IMR-90 (cell line): ENCODE measurements around the gene GRIK3. TPM values are rescaled to one million over a fixed set of nuclear protein-coding genes. Genes with fewer than 3 reads are reported as not detected.

Source experiments
- ATAC-seq: fragments of 200-7000 bp; cut with Tn5 transposase; 2 replicates; pipeline ENCODE4 v1.9.1; 2020; ENCODE audit warnings: low read depth, mild to moderate bottlenecking, moderate library complexity
- BruUV-seq: library from RNA; stranded (reverse); fragments of 400-500 nt; replicated peaks from 2 replicates; lab custom pipeline; 2021; lab: Mats Ljungman, UMichigan
- CTCF ChIA-PET: fragments of 300-600 bp; formaldehyde crosslinking; extraction: SDS; loops from one replicate; lab custom pipeline; 2021; ENCODE audit warnings: antibody characterized with exemption; lab: Yijun Ruan, JAX
- POLR2A ChIA-PET: fragments of 300-600 bp; sonication (Branson Sonifier 250); formaldehyde crosslinking; loops from one replicate; lab custom pipeline; 2022; ENCODE audit warnings: antibody characterized with exemption; ENCODE audit not compliant: unreplicated experiment; lab: Charles Lee
- DNase-seq: peaks from one replicate; pipeline ENCODE4 v3.0.0; 2013
- H2AFZ ChIP-seq: replicated peaks from 2 replicates; pipeline ENCODE3; 2013; ENCODE audit warnings: low read length, mild to moderate bottlenecking; ENCODE audit not compliant: poor library complexity
- H2AK5ac ChIP-seq: 2 replicates; pipeline ENCODE4 v1.6.1; 2013; ENCODE audit warnings: low read depth, low read length, inconsistent platforms
- H2AK9ac ChIP-seq: replicated peaks from 2 replicates; pipeline ENCODE3; 2013; ENCODE audit warnings: mild to moderate bottlenecking, low read depth, low read length, moderate library complexity; ENCODE audit not compliant: poor library complexity
- H2BK120ac ChIP-seq: 2 replicates; pipeline ENCODE4 v1.6.1; 2013; ENCODE audit warnings: low read depth, low read length, inconsistent platforms
- H2BK15ac ChIP-seq: 3 replicates; pipeline ENCODE4 v1.6.1; 2013; ENCODE audit warnings: low read depth, low read length, inconsistent platforms
- H2BK20ac ChIP-seq: 2 replicates; pipeline ENCODE4 v1.6.1; 2013; ENCODE audit warnings: low read depth, mild to moderate bottlenecking, inconsistent platforms, low read length, moderate library complexity
- H2BK5ac ChIP-seq: 2 replicates; pipeline ENCODE4 v1.6.1; 2013; ENCODE audit warnings: mild to moderate bottlenecking, low read depth, low read length, inconsistent platforms; ENCODE audit not compliant: poor library complexity, severe bottlenecking
- H3K14ac ChIP-seq: replicated peaks from 2 replicates; pipeline ENCODE4 v1.6.1; 2013; ENCODE audit warnings: low read depth, low read length, inconsistent platforms
- H3K18ac ChIP-seq: 2 replicates; pipeline ENCODE4 v1.6.1; 2013; ENCODE audit warnings: low read depth, low read length, control low read depth
- H3K23ac ChIP-seq: 2 replicates; pipeline ENCODE4 v1.6.1; 2013; ENCODE audit warnings: low read depth, low read length, inconsistent platforms
- H3K27ac ChIP-seq: 2 replicates; pipeline ENCODE4 v1.5.1; 2013; ENCODE audit warnings: mild to moderate bottlenecking, control low read depth, low read length; ENCODE audit not compliant: insufficient read depth
- H3K27me3 ChIP-seq: 2 replicates; pipeline ENCODE4 v1.6.1; 2013; ENCODE audit warnings: low read length; ENCODE audit not compliant: control insufficient read depth, insufficient read depth
- H3K36me3 ChIP-seq: 2 replicates; pipeline ENCODE4 v1.6.1; 2013; ENCODE audit warnings: low read length, mixed read lengths; ENCODE audit not compliant: control insufficient read depth, insufficient read depth
- H3K4ac ChIP-seq: 2 replicates; pipeline ENCODE4 v1.6.1; 2013; ENCODE audit warnings: low read depth, low read length, inconsistent platforms
- H3K4me1 ChIP-seq: 2 replicates; pipeline ENCODE4 v1.6.1; 2013; ENCODE audit warnings: low read length, mixed read lengths; ENCODE audit not compliant: control insufficient read depth, insufficient read depth
- H3K4me2 ChIP-seq: 2 replicates; pipeline ENCODE4 v1.6.1; 2013; ENCODE audit warnings: low read depth, mild to moderate bottlenecking, control low read depth, low read length, moderate library complexity
- H3K4me3 ChIP-seq: 2 replicates; pipeline ENCODE4 v1.5.1; 2013; ENCODE audit warnings: low read depth, mild to moderate bottlenecking, control low read depth, low read length, moderate library complexity; ENCODE audit not compliant: insufficient read depth
- H3K56ac ChIP-seq: 2 replicates; pipeline ENCODE4 v1.6.1; 2013; ENCODE audit warnings: low read length, inconsistent platforms; ENCODE audit not compliant: insufficient read depth; ENCODE audit errors: extremely low read depth
- H3K79me1 ChIP-seq, 2 experiments: 2 replicates each; pipeline ENCODE4 v1.6.1; 2013; ENCODE audit warnings: low read length in 2 of 2, inconsistent platforms in 1 of 2, low read depth in 1 of 2
- H3K9ac ChIP-seq: 2 replicates; pipeline ENCODE4 v1.6.1; 2013; ENCODE audit warnings: low read depth, low read length, control low read depth
- H3K9me1 ChIP-seq: 2 replicates; pipeline ENCODE4 v1.6.1; 2013; ENCODE audit warnings: low read length, inconsistent platforms; ENCODE audit not compliant: insufficient read depth
- H3K9me3 ChIP-seq: 2 replicates; pipeline ENCODE4 v1.6.1; 2013; ENCODE audit warnings: low read length; ENCODE audit not compliant: control insufficient read depth, insufficient read depth
- H4K20me1 ChIP-seq: 2 replicates; pipeline ENCODE4 v1.6.1; 2013; ENCODE audit warnings: low read length, inconsistent platforms; ENCODE audit not compliant: insufficient read depth
- H4K5ac ChIP-seq: 2 replicates; pipeline ENCODE4 v1.6.1; 2013; ENCODE audit warnings: mild to moderate bottlenecking, low read depth, low read length, control low read depth
- H4K8ac ChIP-seq, 2 experiments: 2 replicates each; pipeline ENCODE4 v1.6.1; 2013; ENCODE audit warnings: low read depth in 2 of 2, low read length in 2 of 2, control low read depth in 1 of 2, inconsistent platforms in 1 of 2
- H4K91ac ChIP-seq: 2 replicates; pipeline ENCODE4 v1.6.1; 2013; ENCODE audit warnings: low read depth, low read length, inconsistent platforms; ENCODE audit not compliant: insufficient read depth
- BHLHE40 ChIP-seq: fragments of 150-350 bp; IDR thresholded peaks from 2 replicates; pipeline ENCODE4 v1.6.1; 2016; ENCODE audit warnings: mild to moderate bottlenecking, low read depth, low read length
- CEBPB ChIP-seq: IDR thresholded peaks from 2 replicates; pipeline ENCODE4 v1.6.1; 2012; ENCODE audit warnings: low read depth, low read length, improper control_type of control experiment
- CHD1 ChIP-seq: IDR thresholded peaks from 2 replicates; pipeline ENCODE4 v1.6.1; 2012; ENCODE audit warnings: low read depth, low read length, improper control_type of control experiment
- FOS ChIP-seq: fragments of 150-350 bp; IDR thresholded peaks from 2 replicates; pipeline ENCODE4 v1.6.1; 2016; ENCODE audit warnings: low read depth, low read length
- MAFK ChIP-seq: IDR thresholded peaks from 2 replicates; pipeline ENCODE4 v1.6.1; 2012; ENCODE audit warnings: low read depth, low read length, improper control_type of control experiment
- MAZ ChIP-seq: IDR thresholded peaks from 2 replicates; pipeline ENCODE4 v1.6.1; 2012; ENCODE audit warnings: low read depth, mild to moderate bottlenecking, low read length, improper control_type of control experiment, moderate library complexity, borderline replicate concordance
- MXI1 ChIP-seq: IDR thresholded peaks from 2 replicates; pipeline ENCODE4 v1.6.1; 2012; ENCODE audit warnings: low read depth, mild to moderate bottlenecking, low read length, moderate library complexity, borderline replicate concordance
- NFE2L2 ChIP-seq: fragments of 150-350 bp; IDR thresholded peaks from 2 replicates; pipeline ENCODE4 v1.6.1; 2016; ENCODE audit warnings: low read depth, mild to moderate bottlenecking, low read length
- POLR2A ChIP-seq: IDR thresholded peaks from 2 replicates; pipeline ENCODE4 v1.6.1; 2012; ENCODE audit warnings: mild to moderate bottlenecking, low read depth, low read length
- RAD21 ChIP-seq: IDR thresholded peaks from 2 replicates; pipeline ENCODE4 v1.6.1; 2012; ENCODE audit warnings: low read length, improper control_type of control experiment
- RCOR1 ChIP-seq: IDR thresholded peaks from 2 replicates; pipeline ENCODE4 v1.6.1; 2012; ENCODE audit warnings: mild to moderate bottlenecking, low read length, improper control_type of control experiment; ENCODE audit not compliant: insufficient replicate concordance
- RFX5 ChIP-seq: IDR thresholded peaks from 2 replicates; pipeline ENCODE4 v1.8.0; 2012; ENCODE audit warnings: low read depth, mild to moderate bottlenecking, low read length, moderate library complexity
- SMC3 ChIP-seq: fragments of 150-350 bp; IDR thresholded peaks from 2 replicates; pipeline ENCODE4 v1.6.1; 2016; ENCODE audit warnings: low read depth, mild to moderate bottlenecking, antibody characterized with exemption, low read length, moderate library complexity
- WGBS, 2 experiments: methylation state at CpG; one replicate each; pipeline versions ENCODE4 v1.1.5 to v1.1.7; 2013; ENCODE audit warnings: missing lambda C conversion rate in 2 of 2; ENCODE audit not compliant: insufficient read length in 1 of 2; ENCODE audit errors: extremely low coverage in 2 of 2; 5-methylcytosine and 5-hydroxymethylcytosine counted together
- dilution Hi-C: fragments of 300-500 bp; cut with HindIII; formaldehyde crosslinking; loops from one replicate; pipeline ENCODE4 v1.14.3; 2018; ENCODE audit warnings: low sequenced_read_pairs; ENCODE audit not compliant: unreplicated experiment
- in situ Hi-C: fragments of 300-500 bp; cut with MboI; formaldehyde crosslinking; loops from 3 replicates; pipeline ENCODE4 v1.14.3; 2019; ENCODE audit warnings: low sequenced_read_pairs, inconsistent platforms, mixed read lengths
- intact Hi-C: fragments of 100-400 bp; cut with micrococcal nuclease; formaldehyde crosslinking; loops from 2 replicates; pipeline ENCODE4 v1.10.0; 2022
- polyA plus RNA-seq, 3 experiments: library from polyadenylated mRNA; depleted of rRNA; stranded (reverse); fragments of >200 nt; gene quantifications; 2 replicates each; pipeline ENCODE4 v1.2.3, GENCODE V29; 2012; ENCODE audit warnings: low replicate concordance in 1 of 3
- total RNA-seq: library from RNA; depleted of rRNA; stranded (reverse); fragments of >200 nt; gene quantifications from 2 replicates; pipeline ENCODE4 v1.2.3, GENCODE V29; 2012
- TF ChIP-seq, protein P1 (sequence below): conservative IDR thresholded peaks from 2 replicates; pipeline ENCODE4 v1.5.1; 2012; ENCODE audit warnings: mild to moderate bottlenecking, low read depth, low read length, improper control_type of control experiment
- TF ChIP-seq, protein P2 (sequence below): fragments of 150-350 bp; IDR thresholded peaks from 2 replicates; pipeline ENCODE4 v1.6.1; 2017; ENCODE audit warnings: mild to moderate bottlenecking, antibody characterized with exemption, low read length, low read depth
- TF ChIP-seq, protein P3 (sequence below): fragments of 150-350 bp; IDR thresholded peaks from 2 replicates; pipeline ENCODE4 v1.6.1; 2016; ENCODE audit warnings: low read depth, mild to moderate bottlenecking, low read length, moderate library complexity, borderline replicate concordance

Gene GRIK3
- total and polyA plus RNA-seq, 2 of the 4 experiments (the other 2 are of a cell fraction), result not detected

DNA sequence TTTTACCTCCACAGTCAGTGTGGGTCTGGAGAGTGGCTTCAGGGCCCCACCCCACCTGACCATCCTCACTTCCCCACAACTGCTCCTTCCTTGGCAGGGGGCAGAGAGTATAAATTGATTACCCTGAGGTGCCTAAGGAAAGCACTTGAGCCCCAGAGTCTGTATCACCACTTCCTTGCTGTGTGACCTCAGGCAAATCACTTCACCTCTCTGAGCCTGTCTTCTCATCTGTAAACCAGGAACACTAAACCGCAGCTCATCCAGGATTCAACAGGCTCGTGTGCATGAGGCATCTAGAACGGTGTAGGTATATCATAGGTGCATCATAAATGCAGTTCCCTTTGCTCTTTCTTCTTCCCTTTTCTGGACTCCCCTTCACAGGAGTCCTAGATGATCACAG, 43.4 kb downstream of the GRIK3 start:
- H2BK20ac ChIP-seq, result no peak overlapping the region
- H3K9me1 ChIP-seq, result no peaks in the 10 kb centered on the region
- H3K27ac ChIP-seq, result no peak overlapping the region
- H3K4ac ChIP-seq, result no peak overlapping the region
- no peak for DNase-seq
- CTCF ChIA-PET, result interaction anchor here (0.5 kb wide), 1 partner anchor 463 kb away, joined by 3 read pairs; no protein-coding TSS in a partner anchor
- WGBS, 2 experiments, result no CpG with 5 or more reads among the region's 3 CpGs
- no peaks in the 10 kb centered on the region for H3K36me3 ChIP-seq
- TF ChIP-seq SMC3, result no peak
- TF ChIP-seq BHLHE40, result no peak
- TF ChIP-seq, protein P1, sequence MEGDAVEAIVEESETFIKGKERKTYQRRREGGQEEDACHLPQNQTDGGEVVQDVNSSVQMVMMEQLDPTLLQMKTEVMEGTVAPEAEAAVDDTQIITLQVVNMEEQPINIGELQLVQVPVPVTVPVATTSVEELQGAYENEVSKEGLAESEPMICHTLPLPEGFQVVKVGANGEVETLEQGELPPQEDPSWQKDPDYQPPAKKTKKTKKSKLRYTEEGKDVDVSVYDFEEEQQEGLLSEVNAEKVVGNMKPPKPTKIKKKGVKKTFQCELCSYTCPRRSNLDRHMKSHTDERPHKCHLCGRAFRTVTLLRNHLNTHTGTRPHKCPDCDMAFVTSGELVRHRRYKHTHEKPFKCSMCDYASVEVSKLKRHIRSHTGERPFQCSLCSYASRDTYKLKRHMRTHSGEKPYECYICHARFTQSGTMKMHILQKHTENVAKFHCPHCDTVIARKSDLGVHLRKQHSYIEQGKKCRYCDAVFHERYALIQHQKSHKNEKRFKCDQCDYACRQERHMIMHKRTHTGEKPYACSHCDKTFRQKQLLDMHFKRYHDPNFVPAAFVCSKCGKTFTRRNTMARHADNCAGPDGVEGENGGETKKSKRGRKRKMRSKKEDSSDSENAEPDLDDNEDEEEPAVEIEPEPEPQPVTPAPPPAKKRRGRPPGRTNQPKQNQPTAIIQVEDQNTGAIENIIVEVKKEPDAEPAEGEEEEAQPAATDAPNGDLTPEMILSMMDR, result no peak
- TF ChIP-seq MAZ, result no peak
- TF ChIP-seq RFX5, result no peak
- no peak for TF ChIP-seq POLR2A
- no peak for TF ChIP-seq CHD1
- TF ChIP-seq MXI1, result no peak
- TF ChIP-seq FOS, result no peak
- TF ChIP-seq, protein P2, sequence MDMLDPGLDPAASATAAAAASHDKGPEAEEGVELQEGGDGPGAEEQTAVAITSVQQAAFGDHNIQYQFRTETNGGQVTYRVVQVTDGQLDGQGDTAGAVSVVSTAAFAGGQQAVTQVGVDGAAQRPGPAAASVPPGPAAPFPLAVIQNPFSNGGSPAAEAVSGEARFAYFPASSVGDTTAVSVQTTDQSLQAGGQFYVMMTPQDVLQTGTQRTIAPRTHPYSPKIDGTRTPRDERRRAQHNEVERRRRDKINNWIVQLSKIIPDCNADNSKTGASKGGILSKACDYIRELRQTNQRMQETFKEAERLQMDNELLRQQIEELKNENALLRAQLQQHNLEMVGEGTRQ, result no peak
- no peak for TF ChIP-seq CEBPB
- no peak for TF ChIP-seq NFE2L2
- TF ChIP-seq MAFK, result no peak
- TF ChIP-seq RAD21, result no peak
- TF ChIP-seq, protein P3, sequence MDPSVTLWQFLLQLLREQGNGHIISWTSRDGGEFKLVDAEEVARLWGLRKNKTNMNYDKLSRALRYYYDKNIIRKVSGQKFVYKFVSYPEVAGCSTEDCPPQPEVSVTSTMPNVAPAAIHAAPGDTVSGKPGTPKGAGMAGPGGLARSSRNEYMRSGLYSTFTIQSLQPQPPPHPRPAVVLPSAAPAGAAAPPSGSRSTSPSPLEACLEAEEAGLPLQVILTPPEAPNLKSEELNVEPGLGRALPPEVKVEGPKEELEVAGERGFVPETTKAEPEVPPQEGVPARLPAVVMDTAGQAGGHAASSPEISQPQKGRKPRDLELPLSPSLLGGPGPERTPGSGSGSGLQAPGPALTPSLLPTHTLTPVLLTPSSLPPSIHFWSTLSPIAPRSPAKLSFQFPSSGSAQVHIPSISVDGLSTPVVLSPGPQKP, result no peak
- TF ChIP-seq RCOR1, result no peak
- H3K9me3 ChIP-seq, result no peaks in the 10 kb centered on the region
- no peak overlapping the region for H3K23ac ChIP-seq
- H4K20me1 ChIP-seq, result no peaks in the 10 kb centered on the region
- POLR2A ChIA-PET, result no interaction called here
- no peak overlapping the region for H2BK15ac ChIP-seq
- intact Hi-C loops, result no loop called here
- H2BK120ac ChIP-seq, result no peak overlapping the region
- no peak overlapping the region for H3K56ac ChIP-seq
- no peaks in the 10 kb centered on the region for H3K4me1 ChIP-seq
- H2BK5ac ChIP-seq, result no peak overlapping the region
- no peak for ATAC-seq
- H3K18ac ChIP-seq, result no peak overlapping the region
- H4K8ac ChIP-seq, result no peak overlapping the region
- no peak overlapping the region for H3K4me2 ChIP-seq
- no peak overlapping the region for H3K9ac ChIP-seq
- BruUV-seq, result no TSS peak
- no peaks in the 10 kb centered on the region for H3K79me1 ChIP-seq
- no peak overlapping the region for H4K5ac ChIP-seq
- dilution Hi-C loops, result no loop called here
- no peak overlapping the region for H2AK5ac ChIP-seq
- H2AK9ac ChIP-seq, result no peak overlapping the region
- no peak overlapping the region for H3K14ac ChIP-seq
- no peak overlapping the region for H3K4me3 ChIP-seq
- in situ Hi-C loops, result no loop called here
- H2AFZ ChIP-seq, result no peak overlapping the region
- H4K91ac ChIP-seq, result no peak overlapping the region
- no peaks in the 10 kb centered on the region; the same call in 1 of the 2 replicates for H3K27me3 ChIP-seq
